ENCODE measurements around the gene CEP128.

CEP128 gene

GRCh38 chr14:80698974-80699373 lies 242.6 kb downstream of the CEP128 start:
- H3K4me3 ChIP-seq (ENCODE audit: low read depth, low read length): no peak overlapping the region
- no peak for TF ChIP-seq CTCF (IDR thresholded peaks at IDR 0.05; ENCODE audit: low read depth, low read length)

GRCh38 chr14:80695869-80696268 lies 245.7 kb downstream of the CEP128 start:
- TF ChIP-seq CTCF (IDR thresholded peaks at IDR 0.05; ENCODE audit: low read depth, low read length): no peak
- H3K4me3 ChIP-seq (ENCODE audit: low read depth, low read length): no peak overlapping the region

- no peak overlapping the region for H3K4me3 ChIP-seq (ENCODE audit: low read depth, low read length)
- TF ChIP-seq CTCF (IDR thresholded peaks at IDR 0.05; ENCODE audit: low read depth, low read length): no peak
These were observed 248.6 kb downstream of the CEP128 start for GRCh38 chr14:80692903-80693302.

- H3K4me3 ChIP-seq (ENCODE audit: low read depth, low read length): no peak overlapping the region
- TF ChIP-seq CTCF (IDR thresholded peaks at IDR 0.05; ENCODE audit: low read depth, low read length): no peak
These were observed 259.9 kb downstream of the CEP128 start for GRCh38 chr14:80681651-80682050.

- TF ChIP-seq CTCF (IDR thresholded peaks at IDR 0.05; ENCODE audit: low read depth, low read length): no peak
- no peak overlapping the region for H3K4me3 ChIP-seq (ENCODE audit: low read depth, low read length)
These were observed 262.3 kb downstream of the CEP128 start for GRCh38 chr14:80679273-80679672.

- TF ChIP-seq CTCF (IDR thresholded peaks at IDR 0.05; ENCODE audit: low read depth, low read length): no peak
- no peak overlapping the region for H3K4me3 ChIP-seq (ENCODE audit: low read depth, low read length)
These were observed 263.1 kb downstream of the CEP128 start for GRCh38 chr14:80678436-80678835.

- TF ChIP-seq CTCF (IDR thresholded peaks at IDR 0.05; ENCODE audit: low read depth, low read length): no peak
- no peak overlapping the region for H3K4me3 ChIP-seq (ENCODE audit: low read depth, low read length)
These were observed 272.1 kb downstream of the CEP128 start for GRCh38 chr14:80669426-80669825.
